Activated CD4-positive, alpha-beta T cell treated with anti-CD3 and anti-CD28 coated beads, Interleukin-2, amount 50 U/mL, for 1 hour (primary cell): ENCODE data around the gene TMEM150B.

Source experiments
- DNase-seq: peaks from one replicate; pipeline ENCODE4 v3.0.0-alpha.2; 2020

Gene TMEM150B

GRCh38 chr19:55275851-55276719 is 49.1 kb downstream of the TMEM150B start:
- no peak for DNase-seq

- DNase-seq = no peak
Observed at GRCh38 chr19:55273978-55274707, 51.0 kb downstream of the TMEM150B start.

- no peak for DNase-seq
Observed at GRCh38 chr19:55272142-55272541, 53.0 kb downstream of the TMEM150B start.

GRCh38 chr19:55270172-55270942 is 54.8 kb downstream of the TMEM150B start:
- DNase-seq = no peak

GRCh38 chr19:55269299-55269698 is 55.8 kb downstream of the TMEM150B start:
- DNase-seq = no peak

- no peak for DNase-seq
Observed at GRCh38 chr19:55266840-55267239, 58.3 kb downstream of the TMEM150B start.

- DNase-seq = no peak
Observed at GRCh38 chr19:55266404-55266803, 58.7 kb downstream of the TMEM150B start.

GRCh38 chr19:55265723-55266386 is 59.3 kb downstream of the TMEM150B start:
- DNase-seq = no peak

- DNase-seq = no peak
Observed at GRCh38 chr19:55265173-55265572, 60.0 kb downstream of the TMEM150B start.

GRCh38 chr19:55264531-55264930 is 60.6 kb downstream of the TMEM150B start:
- DNase-seq = no peak
